Measurements from ENCODE around the gene SPATA3.
"Not testable (repeated sequence)": the region's sequence is repeated elsewhere in the genome, so short reads cannot be mapped to it uniquely, and the experiment has no call there.

The SPATA3 gene

GRCh38 chr2:230998882-230999281 is 3.0 kb downstream of the SPATA3 start:
- no peak for DNase-seq (ENCODE audit: low spot score)

DNA sequence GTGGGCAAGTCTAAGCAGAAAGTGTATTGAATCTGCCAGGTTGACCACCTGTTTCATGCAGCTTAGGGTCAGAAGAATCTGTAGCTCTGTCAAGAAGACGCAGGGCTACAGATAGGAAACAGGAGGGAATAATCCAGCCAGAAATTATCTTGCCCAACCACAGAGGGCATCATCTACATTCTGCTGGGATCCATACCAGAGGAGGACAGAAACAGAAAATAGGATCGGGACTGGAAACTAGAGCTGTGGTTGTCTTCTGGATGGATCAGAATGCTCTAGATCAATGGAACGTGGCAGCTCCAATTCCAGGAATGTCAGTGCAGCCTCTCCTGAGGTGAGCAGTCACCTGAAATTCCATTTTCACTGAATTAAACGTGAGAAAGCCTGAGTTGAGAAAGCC is 3.6 kb downstream of the SPATA3 start:
- DNase-seq (ENCODE audit: low spot score), result no peak

- DNase-seq (ENCODE audit: low spot score), result peak; percentile 49
These were observed 4.4 kb downstream of the SPATA3 start for GRCh38 chr2:231000211-231000904.

GRCh38 chr2:231001036-231001435 is 5.1 kb downstream of the SPATA3 start:
- DNase-seq (ENCODE audit: low spot score), result no peak

- DNase-seq (ENCODE audit: low spot score), result no peak
These were observed 6.0 kb downstream of the SPATA3 start for GRCh38 chr2:231001921-231002320.

GRCh38 chr2:231002641-231003040 is 6.7 kb downstream of the SPATA3 start:
- DNase-seq (ENCODE audit: low spot score), result no peak

DNA sequence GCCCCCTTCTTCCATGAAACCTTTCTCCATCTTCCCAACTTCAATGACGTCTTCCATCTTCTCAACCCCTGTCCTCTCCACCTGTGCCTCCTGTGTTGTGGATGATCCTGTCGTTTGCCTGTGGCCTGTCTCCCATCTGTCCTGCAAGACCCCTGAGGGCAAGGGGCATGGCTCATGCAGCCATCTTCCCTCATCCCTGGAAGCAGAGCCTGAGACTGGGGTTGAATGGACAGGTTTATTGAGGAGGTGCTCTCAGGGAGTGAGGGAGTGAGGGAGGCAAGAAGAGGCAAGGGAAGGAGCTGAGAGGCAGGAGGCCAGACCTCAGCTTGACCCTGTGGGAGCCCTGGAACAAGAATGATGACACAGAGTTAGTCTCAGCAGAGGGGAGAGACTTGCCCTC is 7.3 kb downstream of the SPATA3 start:
- DNase-seq (ENCODE audit: low spot score), result no peak

GRCh38 chr2:231004930-231005329 is 9.0 kb downstream of the SPATA3 start:
- DNase-seq (ENCODE audit: low spot score), result not testable (repeated sequence)

GRCh38 chr2:231007286-231008098 is 11.6 kb downstream of the SPATA3 start:
- no peak for DNase-seq (ENCODE audit: low spot score)

GRCh38 chr2:231008131-231008530 is 12.2 kb downstream of the SPATA3 start:
- no peak for DNase-seq (ENCODE audit: low spot score)

DNA sequence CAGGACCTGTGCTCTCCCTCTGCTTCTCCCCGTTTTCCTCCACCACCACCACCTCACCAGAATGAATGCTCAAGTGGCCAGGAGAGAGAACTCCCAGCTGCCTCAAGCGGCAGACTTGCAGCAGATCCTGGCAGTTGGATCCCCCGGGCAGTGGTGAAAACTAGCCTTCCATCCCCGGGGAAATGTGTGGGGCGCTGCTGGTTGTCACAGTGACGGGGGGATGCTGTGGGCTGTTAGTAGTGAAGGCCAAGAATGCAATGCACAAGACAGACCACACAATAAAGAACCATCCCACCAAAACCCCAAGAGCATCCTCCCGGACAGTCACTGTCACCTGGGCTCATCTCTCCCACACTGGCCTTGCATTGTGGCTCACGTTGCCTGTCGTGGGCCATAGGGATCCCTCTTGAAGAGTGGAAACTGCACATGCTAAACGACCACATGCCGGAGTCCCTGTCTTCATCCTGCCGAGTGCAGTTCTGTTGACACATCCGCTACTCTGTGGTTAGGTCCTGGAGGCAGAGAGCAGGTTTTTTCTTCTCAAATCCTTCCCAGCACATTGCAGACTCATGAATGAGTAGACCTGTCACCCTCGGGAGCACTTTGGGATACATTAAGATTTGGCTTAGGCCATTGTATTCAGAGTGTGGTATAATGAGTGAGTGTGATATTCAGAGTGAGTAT is 13.5 kb downstream of the SPATA3 start:
- no peak for DNase-seq (ENCODE audit: low spot score)

DNA sequence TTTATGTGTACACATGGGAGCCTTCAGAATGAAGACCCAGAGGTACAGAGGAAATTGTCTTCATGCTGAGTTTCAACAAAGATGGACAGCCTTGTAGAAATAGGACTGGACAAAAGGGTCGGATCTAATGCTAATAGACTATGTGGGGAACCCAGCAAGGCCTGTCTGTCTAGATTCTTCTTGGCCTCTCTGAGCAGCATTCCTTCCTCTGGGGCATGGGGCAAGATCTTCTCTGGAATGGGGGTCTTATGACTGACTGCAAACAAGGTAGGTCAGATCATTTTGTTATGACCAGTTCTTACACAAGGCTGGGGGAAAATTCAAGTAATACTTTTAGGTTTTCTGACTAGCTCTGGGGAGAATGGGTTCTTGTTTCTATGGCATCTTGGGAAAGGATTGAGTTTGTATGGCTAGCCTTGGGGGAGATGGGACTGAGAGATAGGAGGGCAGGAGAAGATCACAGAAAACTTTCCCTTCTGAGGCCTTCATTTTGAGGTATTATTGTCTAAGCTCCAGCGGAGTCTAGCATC is 14.3 kb downstream of the SPATA3 start:
- no peak for DNase-seq (ENCODE audit: low spot score)

- DNase-seq (ENCODE audit: low spot score), result no peak
These were observed 15.6 kb downstream of the SPATA3 start for GRCh38 chr2:231011526-231011925.

GRCh38 chr2:231012463-231012862 is 16.5 kb downstream of the SPATA3 start:
- no peak for DNase-seq (ENCODE audit: low spot score)

DNA sequence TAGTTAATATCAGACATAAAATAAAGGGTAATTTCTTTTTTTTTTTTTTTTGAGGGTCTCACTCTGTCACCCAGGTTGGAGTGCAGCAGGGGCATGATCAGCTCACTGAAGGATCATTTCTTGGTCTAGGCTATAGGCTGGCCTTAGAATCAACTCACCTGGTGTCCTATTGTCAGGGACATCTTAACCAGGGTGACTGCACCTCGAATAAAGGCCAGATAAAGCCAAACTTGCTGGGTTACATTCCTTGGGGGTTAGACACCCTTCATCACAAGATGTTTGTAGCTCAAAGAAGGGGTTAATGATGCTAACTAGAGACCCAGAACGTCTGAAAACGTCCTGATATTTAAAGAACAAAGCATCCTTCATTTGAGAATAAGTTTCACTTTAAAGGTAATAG is 17.9 kb downstream of the SPATA3 start:
- DNase-seq (ENCODE audit: low spot score), result no peak

DNA sequence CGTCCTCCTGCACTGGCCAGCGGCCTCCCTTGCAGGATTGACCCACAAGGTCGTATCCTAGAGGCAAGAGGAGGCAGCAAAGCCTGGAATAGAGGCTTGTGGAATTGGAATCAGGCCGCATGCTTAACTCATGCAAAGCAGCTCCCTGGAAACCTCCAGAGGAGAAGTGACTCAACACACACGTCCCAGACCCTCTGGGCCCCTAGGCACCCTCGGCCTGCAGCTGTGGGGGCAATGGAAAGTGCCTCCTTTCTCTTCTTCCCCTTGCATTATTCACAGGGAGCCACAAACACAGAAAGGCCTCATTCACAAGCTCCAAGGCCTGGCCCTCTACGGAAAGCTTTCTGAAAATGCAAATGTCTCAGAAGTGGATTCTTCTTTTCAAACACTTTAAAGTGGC is 19.6 kb downstream of the SPATA3 start:
- DNase-seq (ENCODE audit: low spot score), result no peak

- DNase-seq (ENCODE audit: low spot score), result no peak
These were observed 20.0 kb downstream of the SPATA3 start for GRCh38 chr2:231015926-231016325.

GRCh38 chr2:231016566-231017230 is 20.8 kb downstream of the SPATA3 start:
- DNase-seq (ENCODE audit: low spot score), result no peak

- DNase-seq (ENCODE audit: low spot score), result no peak
These were observed 21.3 kb downstream of the SPATA3 start for GRCh38 chr2:231017231-231017598.

DNA sequence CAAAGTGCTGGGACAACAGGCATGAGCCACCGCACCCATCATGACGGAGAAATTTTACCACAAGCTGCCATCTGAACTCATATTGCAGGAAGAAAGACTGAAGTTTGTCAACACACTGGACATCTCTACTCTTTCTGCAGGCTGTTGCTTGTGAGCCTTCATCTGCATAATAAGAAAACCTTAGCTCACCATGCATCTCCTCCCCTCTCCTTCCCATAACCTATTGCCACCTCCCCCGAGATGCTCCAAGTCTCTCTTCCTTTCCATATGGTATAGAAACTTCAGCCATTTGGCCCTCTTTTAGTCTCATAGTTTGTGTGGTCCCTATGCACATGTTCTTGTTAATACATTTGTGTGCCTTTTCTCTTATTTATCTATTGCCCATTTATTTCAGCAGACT is 22.3 kb downstream of the SPATA3 start:
- DNase-seq (ENCODE audit: low spot score), result no peak

GRCh38 chr2:231025059-231025458 is 29.1 kb downstream of the SPATA3 start:
- not testable (repeated sequence) for DNase-seq (ENCODE audit: low spot score)

DNA sequence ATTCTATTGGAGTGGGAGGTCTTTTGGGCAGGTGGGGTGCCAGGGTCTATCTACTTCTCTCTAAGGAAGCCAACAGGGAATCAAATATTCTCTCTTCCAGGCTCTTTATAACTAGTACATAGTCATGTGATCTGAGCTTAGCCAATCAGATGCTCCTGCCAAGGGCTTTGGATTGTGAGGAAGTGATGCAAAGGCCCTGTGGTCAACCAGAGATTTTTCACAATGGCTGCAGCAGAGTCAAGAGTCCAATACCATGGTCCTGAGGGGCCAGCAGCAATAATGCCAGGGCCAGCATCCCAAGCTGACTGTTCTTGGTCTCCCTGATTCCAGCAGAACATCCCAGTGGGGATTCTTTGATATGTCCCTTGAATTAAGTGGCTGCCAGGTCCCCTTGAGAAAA is 33.0 kb downstream of the SPATA3 start:
- DNase-seq (ENCODE audit: low spot score), result no peak
